ENCODE data around the gene GRIA4.

GRCh38 chr11:105937738-105938137, 327.9 kb downstream of the GRIA4 start:
- TF ChIP-seq POLR2AphosphoS5 (IDR thresholded peaks at IDR 0.05; ENCODE audit: low read depth) (no peak), CTCF (IDR thresholded peaks at IDR 0.05; ENCODE audit: insufficient read depth, low read length) (no peak), REST (IDR thresholded peaks at IDR 0.05; ENCODE audit: insufficient replicate concordance, low read depth) (no peak), SPI1 (IDR thresholded peaks at IDR 0.05; ENCODE audit: borderline replicate concordance, low read depth) (no peak)

Data from HL-60 (cell line).